ENCODE results near the gene NAA80.

GRCh38 chr3:50322386-50323091 lies 23.3 kb upstream of the NAA80 start, which contains the start of gene HYAL2:
- no peak for TF ChIP-seq POLR2A (IDR thresholded peaks at IDR 0.05)
- no peak for TF ChIP-seq CTCF (IDR thresholded peaks at IDR 0.05)
